Adrenal gland (tissue), 5 donors: Measurements from ENCODE around the gene SLC26A4.

Source experiments
- CTCF ChIP-seq, 6 experiments: fragments of 450-650 bp in 4 of 6; fragments of 200-600 bp in 2 of 6; sonication (generic) in 1 of 6; IDR thresholded peaks; 1 replicate in 5 of 6; 2 replicates in 1 of 6; pipeline versions ENCODE4 v1.5.1 to v1.8.0; 2016 to 2021; ENCODE audit warnings: antibody characterized with exemption in 6 of 6, mild to moderate bottlenecking in 2 of 6, moderate library complexity in 1 of 6
- POLR2A ChIP-seq, 2 donors: fragments of 450-650 bp; IDR thresholded peaks; one replicate each; pipeline ENCODE4 v1.6.1; 2017; ENCODE audit warnings: antibody characterized with exemption in 2 of 2, mild to moderate bottlenecking in 2 of 2, moderate library complexity in 1 of 2
- donor health status: DM: no; HTN: no; CAD: no.

DNA sequence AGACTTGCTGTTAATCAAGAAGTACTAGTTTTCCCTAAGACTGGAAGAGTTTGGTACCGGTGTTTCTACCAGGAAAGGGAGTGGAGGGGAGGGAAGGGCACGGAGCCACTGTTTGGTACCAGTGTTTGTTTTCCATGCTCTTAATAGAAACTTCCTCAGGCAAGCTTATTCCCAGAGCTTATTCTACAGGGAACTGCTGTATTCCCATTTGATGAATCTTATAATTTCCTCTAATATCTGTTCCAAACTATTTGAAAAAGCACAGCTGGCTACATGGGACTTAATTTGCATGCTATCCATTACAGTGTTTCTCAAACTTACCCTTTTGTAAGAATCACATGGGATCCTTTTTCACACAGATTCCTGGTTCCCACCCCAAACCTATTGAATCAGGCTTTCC lies 23.7 kb downstream of the SLC26A4 start:
- TF ChIP-seq CTCF (IDR thresholded peaks at IDR 0.05): no peak
- TF ChIP-seq POLR2A (IDR thresholded peaks at IDR 0.05): no peak
